NCI-H446 (cell line): Measurements from ENCODE around the gene MARK2.
"Not testable (repeated sequence)": the region's sequence is repeated elsewhere in the genome, so short reads cannot be mapped to it uniquely, and the experiment has no call there.

Experiments used
- DNase-seq, 2 experiments: peaks; one replicate each; lab custom pipeline; 2025; lab: John Stamatoyannopoulos, UW

Gene MARK2

GRCh38 chr11:63838678-63839507 is at the start of gene MARK2:
Gene MARK2, plus strand, starts transcription at chr11:63839110. Its CDS starts 397 bp downstream, at chr11:63839507.
- peak; percentile 99 for DNase-seq

- no peak for DNase-seq
Measured at GRCh38 chr11:63791495-63792167, 47.3 kb upstream of the MARK2 start.

GRCh38 chr11:63793161-63793560 is 45.7 kb upstream of the MARK2 start:
- no peak for DNase-seq

- no peak for DNase-seq
Measured at GRCh38 chr11:63795066-63795465, 43.8 kb upstream of the MARK2 start.

- DNase-seq, result no peak
Measured at GRCh38 chr11:63800921-63801320, 38.0 kb upstream of the MARK2 start.

GRCh38 chr11:63802637-63803414 is 36.1 kb upstream of the MARK2 start:
- DNase-seq, result no peak

GRCh38 chr11:63804259-63804658 is 34.7 kb upstream of the MARK2 start:
- no peak for DNase-seq

GRCh38 chr11:63805844-63806415 is 33.0 kb upstream of the MARK2 start:
- no peak for DNase-seq

GRCh38 chr11:63810383-63810782 is 28.5 kb upstream of the MARK2 start:
- not testable (repeated sequence) for DNase-seq

- DNase-seq, result no peak
Measured at GRCh38 chr11:63811522-63811921, 27.4 kb upstream of the MARK2 start.

GRCh38 chr11:63813035-63813562 is 25.8 kb upstream of the MARK2 start, which contains the start of gene SPINDOC:
Gene SPINDOC, plus strand, starts transcription at chr11:63813456. Its CDS starts 231 bp downstream, at chr11:63813687.
- peak; percentile 32 to 84 for DNase-seq

- DNase-seq, result no peak
Measured at GRCh38 chr11:63813563-63814382, 25.1 kb upstream of the MARK2 start.

- DNase-seq, result no peak
Measured at GRCh38 chr11:63814383-63814736, 24.6 kb upstream of the MARK2 start.

GRCh38 chr11:63816166-63816565 is 22.7 kb upstream of the MARK2 start:
- DNase-seq, result no peak

- no peak for DNase-seq
Measured at GRCh38 chr11:63816732-63817131, 22.2 kb upstream of the MARK2 start.

- DNase-seq, result no peak
Measured at GRCh38 chr11:63817758-63818498, 21.0 kb upstream of the MARK2 start.

GRCh38 chr11:63818609-63819008 is 20.3 kb upstream of the MARK2 start:
- DNase-seq, result no peak

GRCh38 chr11:63821411-63821810 is 17.5 kb upstream of the MARK2 start:
- DNase-seq, result no peak

- no peak for DNase-seq
Measured at GRCh38 chr11:63826471-63827190, 12.3 kb upstream of the MARK2 start.
